Nephron (organoid): ENCODE results near the gene CIITA.

ENCODE experiments used
- H3K27ac Mint-ChIP-seq, 3 experiments: 2 replicates each; pipeline ENCODE4 v1.8.0; 2020; ENCODE audit warnings: mixed read lengths in 3 of 3, mild to moderate bottlenecking in 2 of 3, moderate library complexity in 1 of 3
- H3K27me3 Mint-ChIP-seq: 2 replicates; pipeline ENCODE4 v1.8.0; 2021; ENCODE audit warnings: low read depth, mild to moderate bottlenecking, moderate library complexity, mixed read lengths
- H3K36me3 Mint-ChIP-seq: 2 replicates; pipeline ENCODE4 v1.8.0; 2020; ENCODE audit warnings: low read depth, mixed read lengths
- H3K4me1 Mint-ChIP-seq: 2 replicates; pipeline ENCODE4 v1.8.0; 2020; ENCODE audit warnings: mixed read lengths
- H3K4me3 Mint-ChIP-seq, 3 experiments: 2 replicates each; pipeline ENCODE4 v1.8.0; 2020; ENCODE audit warnings: mild to moderate bottlenecking in 3 of 3, mixed read lengths in 3 of 3, moderate library complexity in 2 of 3
- H3K9me3 Mint-ChIP-seq: 2 replicates; pipeline ENCODE4 v1.8.0; 2020; ENCODE audit warnings: mixed read lengths
- CTCF ChIP-seq, 3 experiments: fragments of 200-600 bp; sonication (generic); IDR thresholded peaks; one replicate each; pipeline ENCODE4 v1.5.0; 2021; ENCODE audit warnings: antibody characterized with exemption in 3 of 3; ENCODE audit not compliant: unreplicated experiment in 3 of 3

CIITA gene

GRCh38 chr16:10858203-10858602 is 18.8 kb upstream of the CIITA start:
- Mint-ChIP-seq H3K4me1 (no peaks in the 10 kb centered on the region), H3K9me3 (peaks cover 3% of the 10 kb centered on the region), H3K36me3 (no peaks in the 10 kb centered on the region), H3K27ac (no peak overlapping the region), H3K27me3 (peaks cover 23% of the 10 kb centered on the region), H3K4me3 (no peak overlapping the region)
- TF ChIP-seq CTCF (IDR thresholded peaks at IDR 0.05; ENCODE audit: unreplicated experiment in 3 of 3), result no peak

- peaks cover 27% of the 10 kb centered on the region for H3K27me3 Mint-ChIP-seq
- H3K4me3 Mint-ChIP-seq, result no peak overlapping the region
- H3K4me1 Mint-ChIP-seq, result no peaks in the 10 kb centered on the region
- no peak overlapping the region for H3K27ac Mint-ChIP-seq
- H3K36me3 Mint-ChIP-seq, result no peaks in the 10 kb centered on the region
- TF ChIP-seq CTCF (IDR thresholded peaks at IDR 0.05; ENCODE audit: unreplicated experiment in 3 of 3), result no peak
- peaks cover 3% of the 10 kb centered on the region for H3K9me3 Mint-ChIP-seq
Measured at GRCh38 chr16:10859020-10859419, 18.0 kb upstream of the CIITA start.

GRCh38 chr16:10859658-10860057 is 17.3 kb upstream of the CIITA start:
- Mint-ChIP-seq H3K27me3 (peaks cover 24% of the 10 kb centered on the region), H3K36me3 (no peaks in the 10 kb centered on the region), H3K9me3 (peaks cover 3% of the 10 kb centered on the region), H3K4me3 (no peak overlapping the region), H3K27ac (no peak overlapping the region), H3K4me1 (no peaks in the 10 kb centered on the region)
- no peak for TF ChIP-seq CTCF (IDR thresholded peaks at IDR 0.05; ENCODE audit: unreplicated experiment in 3 of 3)

- Mint-ChIP-seq H3K9me3 (peaks cover 3% of the 10 kb centered on the region), H3K27me3 (peaks cover 28% of the 10 kb centered on the region), H3K4me1 (no peaks in the 10 kb centered on the region), H3K4me3 (no peak overlapping the region), H3K27ac (no peak overlapping the region), H3K36me3 (no peaks in the 10 kb centered on the region)
- TF ChIP-seq CTCF (IDR thresholded peaks at IDR 0.05; ENCODE audit: unreplicated experiment in 3 of 3), result no peak
Measured at GRCh38 chr16:10862438-10862837, 14.6 kb upstream of the CIITA start.

- H3K4me1 Mint-ChIP-seq, result peaks cover 10% of the 10 kb centered on the region
- H3K4me3 Mint-ChIP-seq, result no peak overlapping the region
- H3K9me3 Mint-ChIP-seq, result no peaks in the 10 kb centered on the region
- H3K27me3 Mint-ChIP-seq, result peaks cover 37% of the 10 kb centered on the region
- H3K27ac Mint-ChIP-seq, result no peak overlapping the region
- H3K36me3 Mint-ChIP-seq, result no peaks in the 10 kb centered on the region
- no peak for TF ChIP-seq CTCF (IDR thresholded peaks at IDR 0.05; ENCODE audit: unreplicated experiment in 3 of 3)
Measured at GRCh38 chr16:10865991-10866966, 10.7 kb upstream of the CIITA start.

- no peaks in the 10 kb centered on the region for H3K36me3 Mint-ChIP-seq
- no peak overlapping the region for H3K27ac Mint-ChIP-seq
- H3K4me1 Mint-ChIP-seq, result peaks cover 10% of the 10 kb centered on the region
- no peak overlapping the region for H3K4me3 Mint-ChIP-seq
- no peak for TF ChIP-seq CTCF (IDR thresholded peaks at IDR 0.05; ENCODE audit: unreplicated experiment in 3 of 3)
- peaks cover 40% of the 10 kb centered on the region for H3K27me3 Mint-ChIP-seq
- H3K9me3 Mint-ChIP-seq, result no peaks in the 10 kb centered on the region
Measured at GRCh38 chr16:10867199-10867598, 9.8 kb upstream of the CIITA start.
